GM23338 (cell line): ENCODE results near the gene TBKBP1. TPM values are rescaled to one million over a fixed set of nuclear protein-coding genes. Genes with fewer than 3 reads are reported as not detected.

Experiments used
- ATAC-seq: fragments of 200-7000 bp; cut with Tn5 transposase; 3 replicates; pipeline ENCODE4 v1.9.1; 2020
- DNase-seq: peaks from one replicate; pipeline ENCODE4 v3.0.0-alpha.2; 2015; ENCODE audit warnings: low spot score
- H2AFZ ChIP-seq: fragments of 200-600 bp; sonication (generic); 2 replicates; pipeline ENCODE4 v1.8.0; 2016; ENCODE audit warnings: antibody characterized with exemption, mild to moderate bottlenecking, moderate library complexity
- H3F3A ChIP-seq: fragments of 200-600 bp; sonication (generic); replicated peaks from 2 replicates; pipeline ENCODE4 v1.8.0; 2017; ENCODE audit warnings: antibody characterized with exemption, mixed run types, low read depth
- H3K27ac ChIP-seq: fragments of 200-600 bp; sonication (generic); 2 replicates; pipeline ENCODE4 v1.6.1; 2016; ENCODE audit warnings: low read depth
- H3K27me3 ChIP-seq: fragments of 200-600 bp; sonication (generic); 2 replicates; pipeline ENCODE4 v1.8.0; 2016; ENCODE audit warnings: mild to moderate bottlenecking, mixed run types, moderate library complexity; ENCODE audit not compliant: insufficient read depth
- H3K36me3 ChIP-seq: fragments of 200-600 bp; sonication (generic); 2 replicates; pipeline ENCODE4 v1.8.0; 2016; ENCODE audit warnings: mild to moderate bottlenecking; ENCODE audit not compliant: insufficient read depth
- H3K4me1 ChIP-seq: fragments of 200-600 bp; sonication (generic); 2 replicates; pipeline ENCODE4 v1.8.0; 2016; ENCODE audit warnings: mild to moderate bottlenecking, moderate library complexity; ENCODE audit not compliant: insufficient read depth
- H3K4me2 ChIP-seq: fragments of 200-600 bp; sonication (generic); 2 replicates; pipeline ENCODE4 v1.7.1; 2017; ENCODE audit warnings: mixed run types
- H3K4me3 ChIP-seq: fragments of 200-600 bp; sonication (generic); 2 replicates; pipeline ENCODE4 v1.6.1; 2016; ENCODE audit warnings: mixed run types
- H3K79me2 ChIP-seq: fragments of 200-600 bp; sonication (generic); replicated peaks from 2 replicates; pipeline ENCODE4 v1.8.0; 2017; ENCODE audit warnings: mild to moderate bottlenecking; ENCODE audit not compliant: insufficient read depth
- H3K9me2 ChIP-seq: fragments of 200-600 bp; sonication (generic); 2 replicates; pipeline ENCODE4 v1.8.0; 2017; ENCODE audit not compliant: insufficient read depth
- H4K20me1 ChIP-seq: fragments of 200-600 bp; sonication (generic); replicated peaks from 2 replicates; pipeline ENCODE4 v1.8.0; 2017; ENCODE audit warnings: mild to moderate bottlenecking; ENCODE audit not compliant: insufficient read depth
- H3K27ac Mint-ChIP-seq: 2 replicates; pipeline ENCODE4 v1.8.0; 2020; ENCODE audit warnings: inconsistent platforms, mild to moderate bottlenecking, moderate library complexity, mixed read lengths
- H3K27me3 Mint-ChIP-seq: 3 replicates; pipeline ENCODE4 v1.8.0; 2022; ENCODE audit warnings: low read depth, mild to moderate bottlenecking, moderate library complexity, mixed read lengths, inconsistent platforms; ENCODE audit not compliant: insufficient read depth, poor library complexity
- H3K36me3 Mint-ChIP-seq: 3 replicates; pipeline ENCODE4 v1.8.0; 2021; ENCODE audit warnings: low read depth, mild to moderate bottlenecking, inconsistent platforms, moderate library complexity, mixed read lengths
- H3K4me1 Mint-ChIP-seq: 3 replicates; pipeline ENCODE4 v1.8.0; 2020; ENCODE audit warnings: mild to moderate bottlenecking, inconsistent platforms, mixed read lengths
- H3K4me3 Mint-ChIP-seq: 3 replicates; pipeline ENCODE4 v1.8.0; 2021; ENCODE audit warnings: moderate library complexity, mild to moderate bottlenecking, inconsistent platforms, mixed read lengths
- H3K9me3 Mint-ChIP-seq: 3 replicates; pipeline ENCODE4 v1.8.0; 2020; ENCODE audit warnings: moderate library complexity, mild to moderate bottlenecking, inconsistent platforms, mixed read lengths
- ETS1 ChIP-seq: IDR thresholded peaks from 2 replicates; pipeline ENCODE4 v1.6.1; 2016; ENCODE audit warnings: antibody characterized with exemption
- EZH2phosphoT487 ChIP-seq: fragments of 200-600 bp; sonication (generic); IDR thresholded peaks from one replicate; pipeline ENCODE4 v1.8.1; 2018; ENCODE audit warnings: antibody characterized with exemption; ENCODE audit not compliant: unreplicated experiment
- NANOG ChIP-seq: IDR thresholded peaks from 2 replicates; pipeline ENCODE4 v1.6.1; 2016; ENCODE audit warnings: antibody characterized with exemption, borderline replicate concordance
- POLR2AphosphoS5 ChIP-seq: IDR thresholded peaks from 2 replicates; pipeline ENCODE4 v1.6.1; 2016; ENCODE audit warnings: antibody characterized with exemption, low read depth
- polyA plus RNA-seq: library from polyadenylated mRNA; unstranded; fragments of >200 nt; fragmentation: Nextera tagmentation; extraction: Ambion mirVana; gene quantifications from 2 replicates; pipeline ENCODE4 v1.2.1, GENCODE V29; 2016
- total RNA-seq: library from RNA; depleted of rRNA; stranded (reverse); fragments of >200 nt; shearing (Covaris generic); gene quantifications from 2 replicates; pipeline ENCODE4 v1.2.3, GENCODE V29; 2014
- TF ChIP-seq, protein P1 (sequence below), 2 experiments: fragments of 200-600 bp in 1 of 2; sonication (generic) in 1 of 2; conservative IDR thresholded peaks; 2 replicates each; pipeline versions ENCODE4 v1.5.1 to v1.6.1; 2016 to 2017; ENCODE audit warnings: antibody characterized with exemption in 2 of 2, low read depth in 2 of 2, mild to moderate bottlenecking in 2 of 2, moderate library complexity in 1 of 2
- TF ChIP-seq, protein P2 (sequence below): fragments of 250-450 bp; sonication (Bioruptor Pico); IDR thresholded peaks from 2 replicates; pipeline ENCODE4 v1.5.0; 2020; ENCODE audit warnings: mild to moderate bottlenecking, moderate library complexity

Gene TBKBP1
- total and polyA plus RNA-seq, 2 experiments from 2014 or later, result 2.5 to 12.1 TPM

- Histone ChIP-seq H3K27ac (no peak overlapping the region), H3K9me2 (no peaks in the 10 kb centered on the region), H3K27me3 (peaks cover 8% of the 10 kb centered on the region; the same call in 1 of the 2 replicates), H3K79me2 (no peaks in the 10 kb centered on the region), H4K20me1 (0 out of 2 replicates have a peak, but pooled peaks cover 3% of the 10 kb centered on the region), H3K4me1 (peaks cover 23% of the 10 kb centered on the region), H3K4me3 (peak overlapping the region; percentile 93), H3K36me3 (no peaks in the 10 kb centered on the region; the same call in 1 of the 2 replicates), H3F3A (peaks cover 14% of the 10 kb centered on the region; the same call in 1 of the 2 replicates), H2AFZ (peak overlapping the region; percentile 90), H3K4me2 (peak overlapping the region; percentile 99)
- Mint-ChIP-seq H3K36me3 (peaks cover 3% of the 10 kb centered on the region; the same call in 2 of the 3 replicates), H3K27me3 (peaks cover 13% of the 10 kb centered on the region), H3K27ac (no peak overlapping the region; the same call in 1 of the 2 replicates), H3K4me1 (peaks cover 39% of the 10 kb centered on the region), H3K9me3 (no peaks in the 10 kb centered on the region), H3K4me3 (peak overlapping the region; percentile 88)
- DNase-seq (peak; percentile 71), ATAC-seq (peak; percentile 25)
- TF ChIP-seq, protein P1, sequence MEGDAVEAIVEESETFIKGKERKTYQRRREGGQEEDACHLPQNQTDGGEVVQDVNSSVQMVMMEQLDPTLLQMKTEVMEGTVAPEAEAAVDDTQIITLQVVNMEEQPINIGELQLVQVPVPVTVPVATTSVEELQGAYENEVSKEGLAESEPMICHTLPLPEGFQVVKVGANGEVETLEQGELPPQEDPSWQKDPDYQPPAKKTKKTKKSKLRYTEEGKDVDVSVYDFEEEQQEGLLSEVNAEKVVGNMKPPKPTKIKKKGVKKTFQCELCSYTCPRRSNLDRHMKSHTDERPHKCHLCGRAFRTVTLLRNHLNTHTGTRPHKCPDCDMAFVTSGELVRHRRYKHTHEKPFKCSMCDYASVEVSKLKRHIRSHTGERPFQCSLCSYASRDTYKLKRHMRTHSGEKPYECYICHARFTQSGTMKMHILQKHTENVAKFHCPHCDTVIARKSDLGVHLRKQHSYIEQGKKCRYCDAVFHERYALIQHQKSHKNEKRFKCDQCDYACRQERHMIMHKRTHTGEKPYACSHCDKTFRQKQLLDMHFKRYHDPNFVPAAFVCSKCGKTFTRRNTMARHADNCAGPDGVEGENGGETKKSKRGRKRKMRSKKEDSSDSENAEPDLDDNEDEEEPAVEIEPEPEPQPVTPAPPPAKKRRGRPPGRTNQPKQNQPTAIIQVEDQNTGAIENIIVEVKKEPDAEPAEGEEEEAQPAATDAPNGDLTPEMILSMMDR (conservative IDR thresholded peaks at IDR 0.05; ENCODE audit: low read depth in 2 of 2), result no peak
- peak; percentile 30; the same call in 1 of the 2 replicates for TF ChIP-seq POLR2AphosphoS5
Measured at GRCh38 chr17:47695429-47696376, 1.7 kb downstream of the TBKBP1 start.

- H2AFZ ChIP-seq, result no peak overlapping the region
- Mint-ChIP-seq H3K9me3 (no peaks in the 10 kb centered on the region), H3K27ac (no peak overlapping the region), H3K36me3 (peaks cover 3% of the 10 kb centered on the region; the same call in 2 of the 3 replicates), H3K4me3 (no peak overlapping the region), H3K27me3 (peaks cover 13% of the 10 kb centered on the region), H3K4me1 (peaks cover 36% of the 10 kb centered on the region)
- H3K4me3 ChIP-seq, result no peak overlapping the region
- H3K4me2 ChIP-seq, result no peak overlapping the region
- no peak for DNase-seq
- peaks cover 6% of the 10 kb centered on the region; the same call in 1 of the 2 replicates for H3K27me3 ChIP-seq
- no peak overlapping the region for H3K27ac ChIP-seq
- peaks cover 3% of the 10 kb centered on the region; the same call in 1 of the 2 replicates for H4K20me1 ChIP-seq
- no peaks in the 10 kb centered on the region for H3K79me2 ChIP-seq
- no peak for ATAC-seq
- peaks cover 9% of the 10 kb centered on the region; the same call in 1 of the 2 replicates for H3F3A ChIP-seq
- peaks cover 19% of the 10 kb centered on the region for H3K4me1 ChIP-seq
- H3K9me2 ChIP-seq, result no peaks in the 10 kb centered on the region
- H3K36me3 ChIP-seq, result no peaks in the 10 kb centered on the region; the same call in 1 of the 2 replicates
- TF ChIP-seq POLR2AphosphoS5 (no peak), ETS1 (no peak), EZH2phosphoT487 (no peak), NANOG (no peak)
- TF ChIP-seq, protein P2, sequence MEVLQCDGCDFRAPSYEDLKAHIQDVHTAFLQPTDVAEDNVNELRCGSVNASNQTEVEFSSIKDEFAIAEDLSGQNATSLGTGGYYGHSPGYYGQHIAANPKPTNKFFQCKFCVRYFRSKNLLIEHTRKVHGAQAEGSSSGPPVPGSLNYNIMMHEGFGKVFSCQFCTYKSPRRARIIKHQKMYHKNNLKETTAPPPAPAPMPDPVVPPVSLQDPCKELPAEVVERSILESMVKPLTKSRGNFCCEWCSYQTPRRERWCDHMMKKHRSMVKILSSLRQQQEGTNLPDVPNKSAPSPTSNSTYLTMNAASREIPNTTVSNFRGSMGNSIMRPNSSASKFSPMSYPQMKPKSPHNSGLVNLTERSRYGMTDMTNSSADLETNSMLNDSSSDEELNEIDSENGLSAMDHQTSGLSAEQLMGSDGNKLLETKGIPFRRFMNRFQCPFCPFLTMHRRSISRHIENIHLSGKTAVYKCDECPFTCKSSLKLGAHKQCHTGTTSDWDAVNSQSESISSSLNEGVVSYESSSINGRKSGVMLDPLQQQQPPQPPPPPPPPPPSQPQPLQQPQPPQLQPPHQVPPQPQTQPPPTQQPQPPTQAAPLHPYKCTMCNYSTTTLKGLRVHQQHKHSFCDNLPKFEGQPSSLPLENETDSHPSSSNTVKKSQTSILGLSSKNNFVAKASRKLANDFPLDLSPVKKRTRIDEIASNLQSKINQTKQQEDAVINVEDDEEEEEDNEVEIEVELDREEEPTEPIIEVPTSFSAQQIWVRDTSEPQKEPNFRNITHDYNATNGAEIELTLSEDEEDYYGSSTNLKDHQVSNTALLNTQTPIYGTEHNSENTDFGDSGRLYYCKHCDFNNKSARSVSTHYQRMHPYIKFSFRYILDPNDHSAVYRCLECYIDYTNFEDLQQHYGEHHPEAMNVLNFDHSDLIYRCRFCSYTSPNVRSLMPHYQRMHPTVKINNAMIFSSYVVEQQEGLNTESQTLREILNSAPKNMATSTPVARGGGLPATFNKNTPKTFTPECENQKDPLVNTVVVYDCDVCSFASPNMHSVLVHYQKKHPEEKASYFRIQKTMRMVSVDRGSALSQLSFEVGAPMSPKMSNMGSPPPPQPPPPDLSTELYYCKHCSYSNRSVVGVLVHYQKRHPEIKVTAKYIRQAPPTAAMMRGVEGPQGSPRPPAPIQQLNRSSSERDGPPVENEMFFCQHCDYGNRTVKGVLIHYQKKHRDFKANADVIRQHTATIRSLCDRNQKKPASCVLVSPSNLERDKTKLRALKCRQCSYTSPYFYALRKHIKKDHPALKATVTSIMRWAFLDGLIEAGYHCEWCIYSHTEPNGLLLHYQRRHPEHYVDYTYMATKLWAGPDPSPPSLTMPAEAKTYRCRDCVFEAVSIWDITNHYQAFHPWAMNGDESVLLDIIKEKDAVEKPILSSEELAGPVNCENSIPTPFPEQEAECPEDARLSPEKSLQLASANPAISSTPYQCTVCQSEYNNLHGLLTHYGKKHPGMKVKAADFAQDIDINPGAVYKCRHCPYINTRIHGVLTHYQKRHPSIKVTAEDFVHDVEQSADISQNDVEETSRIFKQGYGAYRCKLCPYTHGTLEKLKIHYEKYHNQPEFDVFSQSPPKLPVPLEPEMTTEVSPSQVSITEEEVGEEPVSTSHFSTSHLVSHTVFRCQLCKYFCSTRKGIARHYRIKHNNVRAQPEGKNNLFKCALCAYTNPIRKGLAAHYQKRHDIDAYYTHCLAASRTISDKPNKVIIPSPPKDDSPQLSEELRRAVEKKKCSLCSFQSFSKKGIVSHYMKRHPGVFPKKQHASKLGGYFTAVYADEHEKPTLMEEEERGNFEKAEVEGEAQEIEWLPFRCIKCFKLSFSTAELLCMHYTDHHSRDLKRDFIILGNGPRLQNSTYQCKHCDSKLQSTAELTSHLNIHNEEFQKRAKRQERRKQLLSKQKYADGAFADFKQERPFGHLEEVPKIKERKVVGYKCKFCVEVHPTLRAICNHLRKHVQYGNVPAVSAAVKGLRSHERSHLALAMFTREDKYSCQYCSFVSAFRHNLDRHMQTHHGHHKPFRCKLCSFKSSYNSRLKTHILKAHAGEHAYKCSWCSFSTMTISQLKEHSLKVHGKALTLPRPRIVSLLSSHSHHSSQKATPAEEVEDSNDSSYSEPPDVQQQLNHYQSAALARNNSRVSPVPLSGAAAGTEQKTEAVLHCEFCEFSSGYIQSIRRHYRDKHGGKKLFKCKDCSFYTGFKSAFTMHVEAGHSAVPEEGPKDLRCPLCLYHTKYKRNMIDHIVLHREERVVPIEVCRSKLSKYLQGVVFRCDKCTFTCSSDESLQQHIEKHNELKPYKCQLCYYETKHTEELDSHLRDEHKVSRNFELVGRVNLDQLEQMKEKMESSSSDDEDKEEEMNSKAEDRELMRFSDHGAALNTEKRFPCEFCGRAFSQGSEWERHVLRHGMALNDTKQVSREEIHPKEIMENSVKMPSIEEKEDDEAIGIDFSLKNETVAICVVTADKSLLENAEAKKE (CRISPR knock-in tag), result no peak
Measured at GRCh38 chr17:47696717-47697642, 3.0 kb downstream of the TBKBP1 start.
